Measurements from ENCODE around the gene ZNF777.
A peak's percentile ranks its signal among the peaks of the same experiment; 100 is the strongest.

ZNF777 gene

DNA sequence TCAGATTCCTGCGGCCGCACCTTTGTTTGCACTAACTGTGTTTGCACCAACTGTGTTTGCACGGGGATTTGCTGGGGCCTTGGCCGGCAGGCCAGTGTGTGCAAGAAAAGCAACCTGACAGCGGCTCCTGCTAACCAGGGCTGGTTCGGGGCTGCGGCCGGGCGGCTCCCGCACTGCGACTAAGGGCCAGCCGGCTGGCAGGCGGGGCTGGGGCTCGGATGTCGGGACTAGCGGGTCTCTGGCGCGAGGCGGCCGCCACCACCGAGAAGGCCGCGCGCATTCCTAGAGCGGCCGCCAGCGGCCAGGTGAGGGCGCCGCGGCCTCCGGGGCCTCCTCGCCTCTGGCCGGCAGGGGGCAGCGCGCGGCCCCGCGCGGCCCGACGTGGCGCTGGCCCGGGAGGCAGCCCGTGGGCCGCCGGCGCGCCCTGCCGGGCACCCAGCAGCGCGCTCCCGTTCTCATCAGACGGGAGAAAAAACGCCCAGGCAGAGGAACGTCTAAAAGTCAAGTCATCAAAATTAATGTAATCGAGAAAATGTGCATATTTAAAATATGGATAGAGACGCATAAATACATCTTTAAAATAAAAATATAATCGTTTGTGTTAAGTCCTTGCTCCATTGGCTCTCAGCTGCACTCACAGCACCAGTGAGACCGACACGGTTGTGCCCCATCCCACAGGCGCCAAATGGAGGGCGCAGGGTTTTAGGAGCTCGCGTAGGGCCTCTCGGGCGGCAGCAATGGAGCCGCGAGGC is 38.5 kb downstream of the ZNF777 start:
- H3K27ac ChIP-seq (ENCODE audit: low read length, poor library complexity, severe bottlenecking): no peak overlapping the region
- H3K4me3 ChIP-seq (ENCODE audit: insufficient read depth in 1 of 2, low read depth in 1 of 2, low read length in 2 of 2): peak overlapping the region; percentile 39 to 62
- whole genome bisulfite sequencing: 4% methylated on average over 58 of the region's 68 CpGs
- peak overlapping the region; percentile 6 to 64 for H3K18ac ChIP-seq (ENCODE audit: low read depth in 1 of 2, low read length in 2 of 2)
- H3K36me3 ChIP-seq (ENCODE audit: control insufficient read depth in 1 of 2, insufficient read depth in 2 of 2, low read depth in 1 of 2, low read length in 2 of 2): no peaks in the 10 kb centered on the region
- H3K79me1 ChIP-seq (replicated peaks; ENCODE audit: low read length, poor library complexity, severe bottlenecking): no peaks in the 10 kb centered on the region
- no peaks in the 10 kb centered on the region for H3K9me3 ChIP-seq (ENCODE audit: control insufficient read depth, low read length)
- peak overlapping the region; percentile 99 for H4K8ac ChIP-seq (ENCODE audit: low read length)
- peak overlapping the region; percentile 72 for H3K9ac ChIP-seq (ENCODE audit: low read length)
- no peak overlapping the region for H2BK5ac ChIP-seq (ENCODE audit: low read depth, low read length, poor library complexity, severe bottlenecking)
- H3K14ac ChIP-seq (ENCODE audit: low read length in 2 of 2): no peak overlapping the region
- no peak overlapping the region for H2BK120ac ChIP-seq (ENCODE audit: low read depth, low read length)
- DNase-seq: peak; percentile 56
- H2AK5ac ChIP-seq (ENCODE audit: low read length, severe bottlenecking): no peak overlapping the region
- peak overlapping the region; percentile 44 for H3K4me2 ChIP-seq (ENCODE audit: low read length, poor library complexity, severe bottlenecking)
- peak overlapping the region; percentile 70 for H4K91ac ChIP-seq (ENCODE audit: low read length)
- H3K23ac ChIP-seq (ENCODE audit: low read length in 2 of 2): no peak overlapping the region
- H2BK12ac ChIP-seq (ENCODE audit: low read length in 2 of 2): no peak overlapping the region
- peaks cover 10% of the 10 kb centered on the region for H3K4me1 ChIP-seq (ENCODE audit: control insufficient read depth, insufficient read depth, low read depth, low read length)
- H3K27me3 ChIP-seq (ENCODE audit: control insufficient read depth in 1 of 2, insufficient read depth in 1 of 2, low read length in 2 of 2): peaks cover 0 to 4% of the 10 kb centered on the region in 2 experiments
- H3K4ac ChIP-seq (ENCODE audit: low read depth in 1 of 2, low read length in 2 of 2): peak overlapping the region; percentile 4 to 89
- no peak overlapping the region for H2BK15ac ChIP-seq (ENCODE audit: low read depth, poor library complexity, severe bottlenecking)
- H2AFZ ChIP-seq (ENCODE audit: low read depth, low read length): peak overlapping the region; percentile 96

DNA sequence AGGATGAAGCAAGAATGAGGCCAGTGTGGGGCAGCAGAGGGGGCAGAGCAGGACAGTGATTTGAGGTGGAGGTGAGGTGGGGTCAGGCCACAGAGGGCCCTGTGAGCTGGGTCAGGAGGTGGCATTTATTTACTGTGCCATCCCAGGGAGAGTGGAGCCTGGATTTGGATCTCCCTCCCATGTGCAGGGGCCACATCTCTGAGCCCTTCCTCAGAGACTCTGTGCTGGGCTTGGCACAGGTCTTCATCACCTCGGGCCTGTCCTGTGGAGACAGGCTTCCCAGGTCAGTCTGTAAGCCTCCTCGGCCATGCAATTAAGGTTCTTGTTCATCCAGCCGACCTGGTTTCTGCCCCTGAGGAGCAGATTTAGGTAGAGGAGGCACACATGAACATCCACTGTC is 40.9 kb downstream of the ZNF777 start:
- no peak overlapping the region for H2BK5ac ChIP-seq (ENCODE audit: low read depth, low read length, poor library complexity, severe bottlenecking)
- H3K9me3 ChIP-seq (ENCODE audit: control insufficient read depth, low read length): no peaks in the 10 kb centered on the region
- H2BK120ac ChIP-seq (ENCODE audit: low read depth, low read length): no peak overlapping the region
- peaks cover 0 to 4% of the 10 kb centered on the region in 2 experiments for H3K27me3 ChIP-seq (ENCODE audit: control insufficient read depth in 1 of 2, insufficient read depth in 1 of 2, low read length in 2 of 2)
- H3K9ac ChIP-seq (ENCODE audit: low read length): no peak overlapping the region
- H3K23ac ChIP-seq (ENCODE audit: low read length in 2 of 2): no peak overlapping the region
- H3K4ac ChIP-seq (ENCODE audit: low read depth in 1 of 2, low read length in 2 of 2): no peak overlapping the region
- H2AK5ac ChIP-seq (ENCODE audit: low read length, severe bottlenecking): no peak overlapping the region
- no peak overlapping the region for H3K14ac ChIP-seq (ENCODE audit: low read length in 2 of 2)
- no peak overlapping the region for H4K91ac ChIP-seq (ENCODE audit: low read length)
- no peaks in the 10 kb centered on the region for H3K79me1 ChIP-seq (replicated peaks; ENCODE audit: low read length, poor library complexity, severe bottlenecking)
- H2AFZ ChIP-seq (ENCODE audit: low read depth, low read length): no peak overlapping the region
- H3K4me2 ChIP-seq (ENCODE audit: low read length, poor library complexity, severe bottlenecking): no peak overlapping the region
- H3K36me3 ChIP-seq (ENCODE audit: control insufficient read depth in 1 of 2, insufficient read depth in 2 of 2, low read depth in 1 of 2, low read length in 2 of 2): no peaks in the 10 kb centered on the region
- no peak overlapping the region for H3K4me3 ChIP-seq (ENCODE audit: insufficient read depth in 1 of 2, low read depth in 1 of 2, low read length in 2 of 2)
- H2BK12ac ChIP-seq (ENCODE audit: low read length in 2 of 2): no peak overlapping the region
- H3K18ac ChIP-seq (ENCODE audit: low read depth in 1 of 2, low read length in 2 of 2): no peak overlapping the region
- H2BK15ac ChIP-seq (ENCODE audit: low read depth, poor library complexity, severe bottlenecking): no peak overlapping the region
- no peak overlapping the region for H3K27ac ChIP-seq (ENCODE audit: low read length, poor library complexity, severe bottlenecking)
- DNase-seq: no peak
- H4K8ac ChIP-seq (ENCODE audit: low read length): no peak overlapping the region
- H3K4me1 ChIP-seq (ENCODE audit: control insufficient read depth, insufficient read depth, low read depth, low read length): peaks cover 14% of the 10 kb centered on the region
- WGBS: 83% methylated on average over 3 of the region's 3 CpGs

GRCh38 chr7:149415391-149416071 is 45.3 kb downstream of the ZNF777 start:
- WGBS: 20% methylated on average over 25 of the region's 26 CpGs
- Histone ChIP-seq H3K4me2 (ENCODE audit: low read length, poor library complexity, severe bottlenecking) (peak overlapping the region; percentile 95), H4K8ac (ENCODE audit: low read length) (peak overlapping the region; percentile 77), H3K27me3 (ENCODE audit: control insufficient read depth in 1 of 2, insufficient read depth in 1 of 2, low read length in 2 of 2) (no peaks in the 10 kb centered on the region), H2BK15ac (ENCODE audit: low read depth, poor library complexity, severe bottlenecking) (no peak overlapping the region), H3K9ac (ENCODE audit: low read length) (peak overlapping the region; percentile 72), H2AK5ac (ENCODE audit: low read length, severe bottlenecking) (no peak overlapping the region), H2AFZ (ENCODE audit: low read depth, low read length) (peak overlapping the region; percentile 51), H2BK120ac (ENCODE audit: low read depth, low read length) (no peak overlapping the region), H3K36me3 (ENCODE audit: control insufficient read depth in 1 of 2, insufficient read depth in 2 of 2, low read depth in 1 of 2, low read length in 2 of 2) (no peaks in the 10 kb centered on the region), H3K4ac (ENCODE audit: low read depth in 1 of 2, low read length in 2 of 2) (no peak overlapping the region), H3K9me3 (ENCODE audit: control insufficient read depth, low read length) (no peaks in the 10 kb centered on the region), H2BK5ac (ENCODE audit: low read depth, low read length, poor library complexity, severe bottlenecking) (no peak overlapping the region), H3K14ac (ENCODE audit: low read length in 2 of 2) (no peak overlapping the region), H3K79me1 (replicated peaks; ENCODE audit: low read length, poor library complexity, severe bottlenecking) (no peaks in the 10 kb centered on the region), H2BK12ac (ENCODE audit: low read length in 2 of 2) (no peak overlapping the region), H3K4me3 (ENCODE audit: insufficient read depth in 1 of 2, low read depth in 1 of 2, low read length in 2 of 2) (peak overlapping the region in 1 of 2 experiments; percentile 52), H3K18ac (ENCODE audit: low read depth in 1 of 2, low read length in 2 of 2) (no peak overlapping the region), H3K23ac (ENCODE audit: low read length in 2 of 2) (peak overlapping the region in 1 of 2 experiments; percentile 42), H4K91ac (ENCODE audit: low read length) (no peak overlapping the region), H3K4me1 (ENCODE audit: control insufficient read depth, insufficient read depth, low read depth, low read length) (peaks cover 9% of the 10 kb centered on the region), H3K27ac (ENCODE audit: low read length, poor library complexity, severe bottlenecking) (peak overlapping the region; percentile 19)
- peak; percentile 62 for DNase-seq

- no peak overlapping the region for H3K18ac ChIP-seq (ENCODE audit: low read depth in 1 of 2, low read length in 2 of 2)
- no peak overlapping the region for H3K4ac ChIP-seq (ENCODE audit: low read depth in 1 of 2, low read length in 2 of 2)
- peak overlapping the region; percentile 72 for H3K9ac ChIP-seq (ENCODE audit: low read length)
- H2AFZ ChIP-seq (ENCODE audit: low read depth, low read length): peak overlapping the region; percentile 51
- no peak overlapping the region for H3K27ac ChIP-seq (ENCODE audit: low read length, poor library complexity, severe bottlenecking)
- H4K91ac ChIP-seq (ENCODE audit: low read length): no peak overlapping the region
- H2BK12ac ChIP-seq (ENCODE audit: low read length in 2 of 2): no peak overlapping the region
- H3K36me3 ChIP-seq (ENCODE audit: control insufficient read depth in 1 of 2, insufficient read depth in 2 of 2, low read depth in 1 of 2, low read length in 2 of 2): no peaks in the 10 kb centered on the region
- H4K8ac ChIP-seq (ENCODE audit: low read length): no peak overlapping the region
- H3K9me3 ChIP-seq (ENCODE audit: control insufficient read depth, low read length): no peaks in the 10 kb centered on the region
- peak overlapping the region in 1 of 2 experiments; percentile 42 for H3K23ac ChIP-seq (ENCODE audit: low read length in 2 of 2)
- 2% methylated on average over 35 of the region's 36 CpGs for WGBS
- no peak overlapping the region for H2AK5ac ChIP-seq (ENCODE audit: low read length, severe bottlenecking)
- H2BK5ac ChIP-seq (ENCODE audit: low read depth, low read length, poor library complexity, severe bottlenecking): no peak overlapping the region
- H3K79me1 ChIP-seq (replicated peaks; ENCODE audit: low read length, poor library complexity, severe bottlenecking): no peaks in the 10 kb centered on the region
- H3K14ac ChIP-seq (ENCODE audit: low read length in 2 of 2): no peak overlapping the region
- peak overlapping the region; percentile 7 to 52 for H3K4me3 ChIP-seq (ENCODE audit: insufficient read depth in 1 of 2, low read depth in 1 of 2, low read length in 2 of 2)
- H3K4me1 ChIP-seq (ENCODE audit: control insufficient read depth, insufficient read depth, low read depth, low read length): peaks cover 9% of the 10 kb centered on the region
- H2BK15ac ChIP-seq (ENCODE audit: low read depth, poor library complexity, severe bottlenecking): peak overlapping the region; percentile 21
- H3K27me3 ChIP-seq (ENCODE audit: control insufficient read depth in 1 of 2, insufficient read depth in 1 of 2, low read length in 2 of 2): no peaks in the 10 kb centered on the region
- peak overlapping the region; percentile 95 for H3K4me2 ChIP-seq (ENCODE audit: low read length, poor library complexity, severe bottlenecking)
- peak; percentile 80 for DNase-seq
- H2BK120ac ChIP-seq (ENCODE audit: low read depth, low read length): no peak overlapping the region
Observed at GRCh38 chr7:149414745-149415390, 46.0 kb downstream of the ZNF777 start.

All from mesenchymal stem cell (in vitro differentiated cells and primary cell).